Esophagus muscularis mucosa (tissue), 3 donors: ENCODE measurements around the gene KHDC1L.

Experiments
- POLR2A ChIP-seq: fragments of 450-650 bp; IDR thresholded peaks from one replicate; pipeline ENCODE4 v1.6.1; 2017; ENCODE audit warnings: antibody characterized with exemption, moderate library complexity, mild to moderate bottlenecking, low read depth
- TF ChIP-seq, protein P1 (sequence below), 3 experiments: fragments of 200-600 bp in 2 of 3; fragments of 450-650 bp in 1 of 3; sonication (generic) in 2 of 3; IDR thresholded peaks; one replicate each; pipeline ENCODE4 v1.5.1; 2017 to 2019; ENCODE audit warnings: antibody characterized with exemption in 3 of 3, mild to moderate bottlenecking in 2 of 3, moderate library complexity in 1 of 3

DNA sequence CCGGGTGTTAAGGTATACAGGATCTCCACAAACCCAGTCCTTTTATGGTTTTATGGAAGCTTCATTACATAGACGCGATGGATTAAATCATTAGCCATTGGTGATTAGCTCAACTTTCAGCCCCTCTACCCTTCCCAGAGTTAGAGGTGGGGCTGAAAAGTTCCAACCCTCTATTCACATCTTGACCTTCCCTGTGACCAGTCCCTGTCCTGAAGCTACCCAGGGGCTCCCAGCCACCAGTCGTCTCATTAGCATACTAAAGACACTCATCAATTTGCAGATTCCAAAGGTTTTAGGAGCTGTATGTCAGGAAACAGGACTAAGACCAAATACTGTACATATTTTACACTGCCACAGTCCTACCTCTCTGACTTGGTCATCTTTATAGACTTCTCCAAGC, 21.0 kb downstream of the KHDC1L start:
- TF ChIP-seq, protein P1, sequence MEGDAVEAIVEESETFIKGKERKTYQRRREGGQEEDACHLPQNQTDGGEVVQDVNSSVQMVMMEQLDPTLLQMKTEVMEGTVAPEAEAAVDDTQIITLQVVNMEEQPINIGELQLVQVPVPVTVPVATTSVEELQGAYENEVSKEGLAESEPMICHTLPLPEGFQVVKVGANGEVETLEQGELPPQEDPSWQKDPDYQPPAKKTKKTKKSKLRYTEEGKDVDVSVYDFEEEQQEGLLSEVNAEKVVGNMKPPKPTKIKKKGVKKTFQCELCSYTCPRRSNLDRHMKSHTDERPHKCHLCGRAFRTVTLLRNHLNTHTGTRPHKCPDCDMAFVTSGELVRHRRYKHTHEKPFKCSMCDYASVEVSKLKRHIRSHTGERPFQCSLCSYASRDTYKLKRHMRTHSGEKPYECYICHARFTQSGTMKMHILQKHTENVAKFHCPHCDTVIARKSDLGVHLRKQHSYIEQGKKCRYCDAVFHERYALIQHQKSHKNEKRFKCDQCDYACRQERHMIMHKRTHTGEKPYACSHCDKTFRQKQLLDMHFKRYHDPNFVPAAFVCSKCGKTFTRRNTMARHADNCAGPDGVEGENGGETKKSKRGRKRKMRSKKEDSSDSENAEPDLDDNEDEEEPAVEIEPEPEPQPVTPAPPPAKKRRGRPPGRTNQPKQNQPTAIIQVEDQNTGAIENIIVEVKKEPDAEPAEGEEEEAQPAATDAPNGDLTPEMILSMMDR (IDR thresholded peaks at IDR 0.05), result no peak
- no peak for TF ChIP-seq POLR2A
